ENCODE measurements around the gene EDIL3.

The EDIL3 gene

GRCh38 chr5:83973925-83974815, 410.5 kb downstream of the EDIL3 start:
- DNase-seq (ENCODE audit: extremely low read depth in 1 of 2, low read depth in 1 of 2), result no peak

GRCh38 chr5:83972909-83973308, 411.8 kb downstream of the EDIL3 start:
- DNase-seq (ENCODE audit: extremely low read depth in 1 of 2, low read depth in 1 of 2), result no peak

- no peak for DNase-seq (ENCODE audit: extremely low read depth in 1 of 2, low read depth in 1 of 2)
Observed at GRCh38 chr5:83972236-83972635, 412.4 kb downstream of the EDIL3 start.

DNA sequence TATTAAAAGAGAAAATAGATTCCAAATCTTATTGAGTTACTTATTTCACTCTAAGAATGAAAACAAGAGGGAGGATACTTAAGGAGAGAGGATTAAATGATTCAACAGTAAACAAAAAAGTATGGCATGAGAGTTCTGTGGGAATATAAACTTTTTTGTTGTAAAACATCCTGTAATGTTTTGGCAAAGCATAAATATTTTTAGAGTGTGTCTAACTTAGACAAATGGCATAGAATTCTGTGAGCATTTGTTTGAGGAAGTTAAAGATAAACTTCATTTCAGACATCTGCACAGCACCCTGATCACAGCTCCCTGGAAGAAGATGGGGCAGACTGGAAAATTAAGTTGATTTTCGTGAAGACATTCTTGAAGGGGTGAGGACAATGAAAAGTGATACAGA, 417.3 kb downstream of the EDIL3 start:
- no peak for DNase-seq (ENCODE audit: extremely low read depth in 1 of 2, low read depth in 1 of 2)

GRCh38 chr5:83965441-83965840, 419.2 kb downstream of the EDIL3 start:
- DNase-seq (ENCODE audit: extremely low read depth in 1 of 2, low read depth in 1 of 2), result no peak

GRCh38 chr5:83964271-83964670, 420.4 kb downstream of the EDIL3 start:
- no peak for DNase-seq (ENCODE audit: extremely low read depth in 1 of 2, low read depth in 1 of 2)

- DNase-seq (ENCODE audit: extremely low read depth in 1 of 2, low read depth in 1 of 2), result no peak
Observed at GRCh38 chr5:83957188-83957587, 427.5 kb downstream of the EDIL3 start.

- no peak for DNase-seq (ENCODE audit: extremely low read depth in 1 of 2, low read depth in 1 of 2)
Observed at GRCh38 chr5:83956386-83956785, 428.3 kb downstream of the EDIL3 start.

GRCh38 chr5:83955916-83956315, 428.8 kb downstream of the EDIL3 start:
- DNase-seq (ENCODE audit: extremely low read depth in 1 of 2, low read depth in 1 of 2), result no peak

GRCh38 chr5:83947763-83948162, 436.9 kb downstream of the EDIL3 start:
- no peak for DNase-seq (ENCODE audit: extremely low read depth in 1 of 2, low read depth in 1 of 2)

DNA sequence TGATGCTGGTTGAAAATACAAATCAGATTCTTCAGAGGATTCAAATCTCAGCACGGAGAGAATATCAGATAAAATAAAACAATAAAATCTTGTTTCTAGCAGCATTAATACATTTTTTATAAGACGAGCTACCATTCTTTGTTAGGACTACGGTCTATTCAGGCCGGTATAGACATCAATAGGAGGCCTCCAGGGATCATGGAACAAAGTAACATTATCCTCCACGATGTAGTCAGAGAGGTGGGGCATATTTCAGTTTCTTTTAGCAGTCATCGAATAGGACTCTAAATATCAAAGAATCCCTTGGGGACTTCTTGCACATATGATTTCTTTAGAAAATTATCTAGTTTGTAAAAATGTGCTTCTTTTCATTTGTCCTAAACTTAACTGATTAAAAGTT, 438.2 kb downstream of the EDIL3 start:
- no peak for DNase-seq (ENCODE audit: extremely low read depth in 1 of 2, low read depth in 1 of 2)

DNA sequence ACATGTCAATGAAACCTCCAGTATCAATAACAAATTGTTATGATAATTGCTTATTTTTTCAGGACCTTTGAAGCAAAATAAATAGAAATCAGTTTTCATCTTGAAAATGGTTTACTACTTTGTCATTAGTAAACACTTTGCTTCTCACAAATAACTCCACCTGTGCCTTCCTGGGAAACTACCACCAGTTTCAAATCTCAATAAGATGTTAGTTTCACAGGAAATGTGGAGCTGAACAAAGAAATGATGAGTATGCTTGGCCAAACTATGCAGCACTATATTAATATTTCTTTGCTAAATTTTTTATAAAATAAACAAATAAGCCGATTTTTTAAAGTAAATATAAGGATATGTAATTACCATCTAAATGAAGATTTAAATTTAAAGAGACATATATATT, 442.5 kb downstream of the EDIL3 start:
- DNase-seq (ENCODE audit: extremely low read depth in 1 of 2, low read depth in 1 of 2), result no peak

DNA sequence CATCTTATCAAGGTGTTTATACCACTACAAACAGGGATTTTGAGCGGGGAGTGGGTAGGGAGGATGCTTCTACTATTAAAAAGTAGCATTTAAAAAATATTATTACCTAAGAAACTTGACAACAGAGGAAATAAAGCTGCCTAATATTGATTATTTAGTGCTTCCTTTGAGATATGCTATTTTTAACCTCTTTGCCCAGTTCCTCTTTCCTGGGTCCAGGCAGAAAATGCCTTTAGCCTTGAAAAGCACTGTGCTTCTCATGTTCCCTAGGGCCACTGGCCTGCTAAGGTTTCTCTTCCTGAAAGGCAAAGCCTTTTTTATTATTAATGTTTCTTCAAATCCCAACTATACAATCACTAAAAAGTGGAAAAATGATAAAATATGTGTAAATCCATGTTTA, 446.8 kb downstream of the EDIL3 start:
- DNase-seq (ENCODE audit: extremely low read depth in 1 of 2, low read depth in 1 of 2), result no peak

DNA sequence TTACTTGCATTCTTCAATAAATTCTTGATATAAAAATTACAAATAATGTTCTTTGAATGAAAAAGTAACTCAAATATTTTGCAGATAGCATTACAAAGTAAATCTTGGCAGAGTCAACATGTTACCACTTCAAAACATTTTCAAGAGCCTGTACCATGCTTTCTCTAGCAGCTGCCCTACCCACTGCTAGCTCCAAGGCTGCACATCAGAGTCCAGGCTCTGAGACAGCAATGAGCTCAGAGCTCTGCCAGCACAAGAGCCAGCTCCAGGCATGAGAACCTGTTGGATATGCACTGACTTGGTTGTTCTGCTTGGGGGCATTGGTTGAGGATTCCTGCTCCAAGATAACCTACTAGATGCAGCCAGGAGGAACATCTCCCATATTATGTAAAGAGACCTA, 452.7 kb downstream of the EDIL3 start:
- no peak for DNase-seq (ENCODE audit: extremely low read depth in 1 of 2, low read depth in 1 of 2)

- DNase-seq (ENCODE audit: extremely low read depth in 1 of 2, low read depth in 1 of 2), result peak in 1 of 2 donors; percentile 1
Observed at GRCh38 chr5:83927140-83927733, 457.4 kb downstream of the EDIL3 start.

DNA sequence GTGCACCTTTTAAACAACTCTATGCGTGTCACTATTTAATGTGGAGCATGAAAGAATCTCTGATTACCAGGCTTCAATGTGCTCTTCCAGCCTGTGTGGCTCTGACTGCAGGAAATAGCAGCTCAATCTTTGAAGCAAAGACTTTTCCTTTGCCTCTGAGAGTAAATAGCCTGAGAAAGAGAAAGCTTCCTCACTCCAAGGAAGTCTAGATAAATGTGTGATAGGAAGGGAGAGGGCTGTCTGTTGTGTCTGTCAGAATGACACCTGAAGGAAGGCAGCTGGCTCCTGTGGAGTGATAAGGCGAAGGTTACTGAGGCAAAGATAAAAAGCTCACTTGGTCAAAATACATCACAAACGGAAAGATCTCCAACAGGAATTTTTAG, 458.7 kb downstream of the EDIL3 start:
- no peak for DNase-seq (ENCODE audit: extremely low read depth in 1 of 2, low read depth in 1 of 2)

DNA sequence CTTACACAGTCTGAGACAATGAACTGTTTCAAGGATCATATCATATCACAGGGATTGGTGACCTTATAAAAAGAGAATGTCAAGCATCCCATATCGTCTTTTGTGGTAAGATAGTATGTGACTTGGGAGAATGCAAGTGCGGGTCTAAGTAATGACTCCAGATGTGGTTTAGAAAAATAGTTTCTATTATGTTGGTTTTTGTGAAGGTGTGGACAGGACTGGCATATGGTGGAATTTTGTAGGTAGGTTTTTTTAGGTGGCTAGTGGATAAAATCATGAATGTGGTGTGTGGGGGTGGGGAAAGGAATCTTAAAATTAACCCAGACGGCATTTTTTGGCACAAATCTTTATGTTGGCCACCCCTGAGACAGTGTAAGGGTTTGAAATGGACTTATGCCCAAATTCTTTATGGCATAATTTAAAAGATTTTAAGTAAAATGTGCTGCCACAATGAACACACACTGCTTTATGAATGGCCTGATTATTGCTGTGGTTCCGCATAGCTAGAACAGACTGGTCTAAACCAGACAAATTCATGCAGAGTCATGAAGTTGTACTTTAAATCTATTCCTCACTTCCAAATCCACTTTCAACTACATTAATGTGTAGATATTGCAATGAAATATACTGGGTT, 459.2 kb downstream of the EDIL3 start:
- no peak for DNase-seq (ENCODE audit: extremely low read depth in 1 of 2, low read depth in 1 of 2)

DNA sequence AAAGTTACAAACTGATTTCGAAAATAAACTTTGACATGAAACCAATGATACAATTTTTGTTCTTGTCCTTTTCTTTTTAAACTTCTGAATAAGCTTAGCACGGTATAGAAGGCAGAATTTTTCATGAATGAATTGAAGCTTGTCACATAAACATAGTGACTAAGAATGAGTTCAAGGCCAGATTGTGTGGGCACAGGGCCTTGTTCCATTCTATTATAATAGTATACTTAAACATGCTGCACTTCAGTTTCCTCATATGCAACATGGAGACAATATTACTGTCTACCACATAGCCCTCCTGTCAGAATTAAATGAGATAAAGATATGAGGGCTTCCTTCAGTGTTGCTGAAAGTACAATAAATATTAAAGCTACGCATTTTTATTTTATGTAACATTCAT, 459.8 kb downstream of the EDIL3 start:
- DNase-seq (ENCODE audit: extremely low read depth in 1 of 2, low read depth in 1 of 2), result no peak

DNA sequence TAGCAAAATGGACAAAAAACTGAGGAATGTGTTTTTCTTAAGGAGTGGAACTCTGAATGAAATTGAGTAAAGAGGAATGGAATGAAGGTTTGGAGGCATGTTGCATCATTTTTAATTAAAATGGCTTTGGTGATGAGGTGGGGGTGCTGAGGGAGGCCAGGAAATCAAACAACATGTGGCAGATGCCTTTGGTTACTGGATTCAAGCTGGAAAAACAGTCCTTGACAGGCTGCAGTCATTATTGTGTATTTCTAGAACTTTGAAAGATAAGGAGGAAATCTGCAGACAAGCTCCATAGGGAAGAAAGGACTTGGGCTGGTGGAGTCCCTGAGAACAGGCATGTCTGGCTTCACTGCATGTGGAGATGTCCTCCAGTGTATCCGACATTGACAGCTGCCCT, 460.5 kb downstream of the EDIL3 start:
- no peak for DNase-seq (ENCODE audit: extremely low read depth in 1 of 2, low read depth in 1 of 2)

- DNase-seq (ENCODE audit: extremely low read depth in 1 of 2, low read depth in 1 of 2), result no peak
Observed at GRCh38 chr5:83922699-83923098, 462.0 kb downstream of the EDIL3 start.

DNA sequence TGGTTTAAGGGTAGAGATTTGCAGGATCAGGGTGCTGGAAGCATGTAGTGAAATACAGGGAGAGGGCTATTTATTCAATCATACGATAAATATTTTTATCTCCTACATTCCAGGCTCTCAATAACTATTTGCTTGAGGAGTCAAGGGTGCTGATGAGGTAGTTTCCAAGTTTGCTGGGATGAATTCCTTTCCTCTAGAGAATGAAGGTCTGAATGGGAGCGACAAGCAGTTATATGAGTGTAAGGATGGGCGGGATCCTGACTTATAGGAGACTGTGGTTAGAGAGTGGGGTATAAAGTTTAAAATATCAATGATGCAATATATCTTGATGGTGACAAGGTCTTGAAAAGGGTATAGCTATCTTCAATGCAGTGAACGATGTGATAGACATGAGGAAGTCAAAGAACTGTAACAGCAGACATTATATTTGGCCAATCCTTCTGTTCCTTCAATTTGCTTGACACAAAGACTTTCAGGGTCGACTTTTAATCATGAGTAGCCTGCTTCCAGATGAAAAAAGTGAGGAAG, 462.9 kb downstream of the EDIL3 start:
- no peak for DNase-seq (ENCODE audit: extremely low read depth in 1 of 2, low read depth in 1 of 2)

Data from activated CD8-positive, alpha-beta memory T cell treated with anti-CD3 and anti-CD28 coated beads for 1 hour (primary cell).